Measurements from ENCODE around the gene KIAA0825. TPM values are rescaled to one million over a fixed set of nuclear protein-coding genes. Genes with fewer than 3 reads are reported as not detected.
A peak's percentile ranks its signal among the peaks of the same experiment; 100 is the strongest.

KIAA0825 gene
- total and polyA plus RNA-seq, 2 experiments from 2014 or later, result 1.7 to 1.8 TPM

DNA sequence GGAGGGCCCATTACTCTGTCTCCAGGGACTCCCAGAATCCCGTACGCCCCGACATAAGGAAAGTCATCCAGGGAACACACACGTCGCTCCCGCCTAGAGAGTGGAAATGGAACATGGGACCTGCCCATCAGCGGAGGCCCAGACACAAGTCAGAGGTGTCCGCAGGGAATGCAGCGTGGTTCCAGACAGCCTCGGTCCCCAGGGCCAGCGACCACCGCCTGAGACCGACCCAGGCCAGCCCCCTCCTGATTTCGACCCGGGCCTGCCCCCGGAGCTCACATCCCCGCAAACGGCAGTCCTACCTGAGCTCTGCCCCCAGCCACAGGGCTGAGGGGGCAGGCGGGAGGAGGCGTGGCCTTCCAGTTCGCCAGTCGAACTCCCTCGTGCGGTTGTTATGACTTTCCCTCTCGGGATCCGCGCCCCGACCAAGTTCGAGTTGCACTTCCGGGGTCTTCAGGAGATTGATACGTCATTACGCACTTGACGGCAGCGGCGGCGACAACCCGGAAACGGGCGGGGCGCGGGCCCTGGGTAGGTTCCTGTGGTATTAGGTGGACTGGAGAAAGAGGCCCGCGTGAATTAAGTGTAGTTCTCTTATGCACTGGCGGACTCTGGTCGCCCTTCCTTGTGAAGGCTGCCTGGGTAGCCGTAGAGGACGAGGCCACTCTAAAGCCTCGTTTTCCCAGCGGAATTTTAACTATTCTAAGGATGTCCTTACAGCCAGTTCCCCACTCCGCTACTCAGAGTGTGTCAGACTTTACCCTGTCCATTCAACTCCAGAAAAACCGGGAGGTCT is 507.0 kb downstream of the KIAA0825 start (continued):
- peak; percentile 76; the same call in 1 of the 2 replicates for TF ChIP-seq ETS1 (IDR thresholded peaks at IDR 0.05)
- TF ChIP-seq STAT1 (IDR thresholded peaks at IDR 0.05; ENCODE audit: unreplicated experiment), result no peak
- peak; percentile 82 for TF ChIP-seq POLR2AphosphoS5 (IDR thresholded peaks at IDR 0.05; ENCODE audit: low read depth)
- TF ChIP-seq JUNB (IDR thresholded peaks at IDR 0.05; ENCODE audit: unreplicated experiment), result no peak
- TF ChIP-seq EZH2 (IDR thresholded peaks at IDR 0.05; ENCODE audit: low read depth, unreplicated experiment), result no peak

- no peaks in the 10 kb centered on the region for H3K4me1 Mint-ChIP-seq
- H3K9me3 Mint-ChIP-seq, result peaks cover 18% of the 10 kb centered on the region; the same call in 1 of the 3 replicates
- no peak overlapping the region for H3K27ac Mint-ChIP-seq
- no peaks in the 10 kb centered on the region for H3K27me3 ChIP-seq (ENCODE audit: insufficient read depth)
- H3K9me2 ChIP-seq (ENCODE audit: insufficient read depth), result no peaks in the 10 kb centered on the region
- no peak overlapping the region for H3K4me2 ChIP-seq
- H2AFZ ChIP-seq, result no peak overlapping the region
- ATAC-seq (no peak), DNase-seq (ENCODE audit: low spot score) (no peak)
- no peak overlapping the region for H3K4me3 ChIP-seq
- H4K20me1 ChIP-seq (replicated peaks; ENCODE audit: insufficient read depth), result no peaks in the 10 kb centered on the region
- H3K36me3 ChIP-seq (ENCODE audit: insufficient read depth), result no peaks in the 10 kb centered on the region
- peaks cover 3% of the 10 kb centered on the region; the same call in 1 of the 2 replicates for H3K79me2 ChIP-seq (replicated peaks; ENCODE audit: insufficient read depth)
- H3K4me1 ChIP-seq (ENCODE audit: insufficient read depth), result no peaks in the 10 kb centered on the region
- H3K36me3 Mint-ChIP-seq (ENCODE audit: low read depth), result peaks cover 6% of the 10 kb centered on the region; the same call in 1 of the 3 replicates
- H3K4me3 Mint-ChIP-seq, result no peak overlapping the region
- H3K27me3 Mint-ChIP-seq (ENCODE audit: insufficient read depth, low read depth, poor library complexity), result no peaks in the 10 kb centered on the region
- no peak overlapping the region for H3K27ac ChIP-seq (ENCODE audit: low read depth)
- TF ChIP-seq ETS1 (IDR thresholded peaks at IDR 0.05) (no peak), POLR2AphosphoS5 (IDR thresholded peaks at IDR 0.05; ENCODE audit: low read depth) (no peak), CREB1 (CRISPR knock-in tag; IDR thresholded peaks at IDR 0.05; ENCODE audit: low read depth) (no peak), ZNF331 (CRISPR knock-in tag; IDR thresholded peaks at IDR 0.05; ENCODE audit: low read depth) (no peak), JUNB (IDR thresholded peaks at IDR 0.05; ENCODE audit: unreplicated experiment) (no peak)
- TF ChIP-seq, protein P1, sequence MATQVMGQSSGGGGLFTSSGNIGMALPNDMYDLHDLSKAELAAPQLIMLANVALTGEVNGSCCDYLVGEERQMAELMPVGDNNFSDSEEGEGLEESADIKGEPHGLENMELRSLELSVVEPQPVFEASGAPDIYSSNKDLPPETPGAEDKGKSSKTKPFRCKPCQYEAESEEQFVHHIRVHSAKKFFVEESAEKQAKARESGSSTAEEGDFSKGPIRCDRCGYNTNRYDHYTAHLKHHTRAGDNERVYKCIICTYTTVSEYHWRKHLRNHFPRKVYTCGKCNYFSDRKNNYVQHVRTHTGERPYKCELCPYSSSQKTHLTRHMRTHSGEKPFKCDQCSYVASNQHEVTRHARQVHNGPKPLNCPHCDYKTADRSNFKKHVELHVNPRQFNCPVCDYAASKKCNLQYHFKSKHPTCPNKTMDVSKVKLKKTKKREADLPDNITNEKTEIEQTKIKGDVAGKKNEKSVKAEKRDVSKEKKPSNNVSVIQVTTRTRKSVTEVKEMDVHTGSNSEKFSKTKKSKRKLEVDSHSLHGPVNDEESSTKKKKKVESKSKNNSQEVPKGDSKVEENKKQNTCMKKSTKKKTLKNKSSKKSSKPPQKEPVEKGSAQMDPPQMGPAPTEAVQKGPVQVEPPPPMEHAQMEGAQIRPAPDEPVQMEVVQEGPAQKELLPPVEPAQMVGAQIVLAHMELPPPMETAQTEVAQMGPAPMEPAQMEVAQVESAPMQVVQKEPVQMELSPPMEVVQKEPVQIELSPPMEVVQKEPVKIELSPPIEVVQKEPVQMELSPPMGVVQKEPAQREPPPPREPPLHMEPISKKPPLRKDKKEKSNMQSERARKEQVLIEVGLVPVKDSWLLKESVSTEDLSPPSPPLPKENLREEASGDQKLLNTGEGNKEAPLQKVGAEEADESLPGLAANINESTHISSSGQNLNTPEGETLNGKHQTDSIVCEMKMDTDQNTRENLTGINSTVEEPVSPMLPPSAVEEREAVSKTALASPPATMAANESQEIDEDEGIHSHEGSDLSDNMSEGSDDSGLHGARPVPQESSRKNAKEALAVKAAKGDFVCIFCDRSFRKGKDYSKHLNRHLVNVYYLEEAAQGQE (IDR thresholded peaks at IDR 0.05; ENCODE audit: unreplicated experiment), result no peak
- H3F3A ChIP-seq (replicated peaks; ENCODE audit: low read depth), result no peaks in the 10 kb centered on the region
Observed at GRCh38 chr5:94103514-94104245, 514.7 kb downstream of the KIAA0825 start.

Other genes starting within 250 kb of the KIAA0825 start
- gene SLF1, start 65 bp upstream of the KIAA0825 start, total RNA-seq (2014; rRNA removed; shearing (Covaris generic)), result 33.9 and 36.3 TPM in 2 replicates
- 34.8 and 43.8 TPM in 2 replicates for gene SLF1, start 65 bp upstream of the KIAA0825 start, polyA plus RNA-seq (2016; fragmentation: Nextera tagmentation; extraction: Ambion mirVana)

Data from GM23338 (cell line).